Smooth muscle cell (in vitro differentiated cells): ENCODE data around the gene PITPNC1. TPM values are rescaled to one million over a fixed set of nuclear protein-coding genes. Genes with fewer than 3 reads are reported as not detected.

Experiments
- DNase-seq: peaks from one replicate; lab custom pipeline; 2025; ENCODE audit not compliant: unreplicated experiment; lab: John Stamatoyannopoulos, UW
- H2AFZ ChIP-seq: fragments of 200-600 bp; sonication (generic); 2 replicates; pipeline ENCODE4 v1.6.0; 2016; ENCODE audit warnings: antibody characterized with exemption, low read depth, mild to moderate bottlenecking
- H3F3A ChIP-seq: fragments of 200-600 bp; sonication (generic); 2 replicates; pipeline ENCODE4 v1.6.0; 2017; ENCODE audit warnings: antibody characterized with exemption, low read depth
- H3K27ac ChIP-seq: fragments of 200-600 bp; sonication (generic); 2 replicates; pipeline ENCODE4 v1.5.1; 2016; ENCODE audit warnings: low read depth, mild to moderate bottlenecking
- H3K27me3 ChIP-seq: fragments of 200-600 bp; sonication (generic); 2 replicates; pipeline ENCODE4 v1.6.1; 2016; ENCODE audit warnings: low read depth, mild to moderate bottlenecking
- H3K36me3 ChIP-seq: fragments of 200-600 bp; sonication (generic); 2 replicates; pipeline ENCODE4 v1.5.1; 2016; ENCODE audit warnings: low read depth
- H3K4me1 ChIP-seq: fragments of 200-600 bp; sonication (generic); 2 replicates; pipeline ENCODE4 v1.5.1; 2016; ENCODE audit warnings: low read depth
- H3K4me2 ChIP-seq: fragments of 200-600 bp; sonication (generic); 2 replicates; pipeline ENCODE4 v1.6.0; 2016; ENCODE audit warnings: mild to moderate bottlenecking
- H3K4me3 ChIP-seq: fragments of 200-600 bp; sonication (generic); 2 replicates; pipeline ENCODE4 v1.5.1; 2016; ENCODE audit warnings: mild to moderate bottlenecking
- H3K79me2 ChIP-seq: fragments of 200-600 bp; sonication (generic); 2 replicates; pipeline ENCODE4 v1.6.0; 2016; ENCODE audit warnings: low read depth, mild to moderate bottlenecking
- H3K9ac ChIP-seq: fragments of 200-600 bp; sonication (generic); 2 replicates; pipeline ENCODE4 v1.6.0; 2016; ENCODE audit warnings: low read depth
- H3K9me3 ChIP-seq: fragments of 200-600 bp; sonication (generic); replicated peaks from 2 replicates; pipeline ENCODE4 v1.5.1; 2016; ENCODE audit warnings: low read depth
- H4K20me1 ChIP-seq: fragments of 200-600 bp; sonication (generic); 2 replicates; pipeline ENCODE4 v1.6.0; 2016; ENCODE audit warnings: low read depth
- CTCF ChIP-seq: fragments of 200-600 bp; sonication (generic); IDR thresholded peaks from 2 replicates; pipeline ENCODE4 v1.5.1; 2017; ENCODE audit warnings: borderline replicate concordance, mild to moderate bottlenecking, antibody characterized with exemption; ENCODE audit not compliant: insufficient read depth, poor library complexity, severe bottlenecking
- WGBS: methylation state at CpG from one replicate; pipeline ENCODE4 v1.1.7; 2016; ENCODE audit warnings: low lambda C conversion rate; 5-methylcytosine and 5-hydroxymethylcytosine counted together
- polyA plus RNA-seq: library from polyadenylated mRNA; unstranded; fragments of >200 nt; fragmentation: Nextera tagmentation; extraction: Ambion mirVana; gene quantifications from 2 replicates; pipeline ENCODE4 v1.2.1, GENCODE V29; 2016
- total RNA-seq: library from RNA; depleted of rRNA; stranded (reverse); fragments of >200 nt; gene quantifications from 2 replicates; pipeline ENCODE4 v1.2.3, GENCODE V29; 2014

PITPNC1 gene
- total and polyA plus RNA-seq, 2 experiments from 2014 or later, result 9.6 to 12.5 TPM

- Histone ChIP-seq H3K27ac (no peak overlapping the region), H2AFZ (no peak overlapping the region), H3K36me3 (no peaks in the 10 kb centered on the region), H3K4me3 (no peak overlapping the region), H3F3A (peaks cover 7% of the 10 kb centered on the region), H3K27me3 (no peaks in the 10 kb centered on the region), H3K9ac (no peak overlapping the region), H4K20me1 (no peaks in the 10 kb centered on the region), H3K4me2 (no peak overlapping the region), H3K9me3 (no peaks in the 10 kb centered on the region), H3K4me1 (peaks cover 7% of the 10 kb centered on the region), H3K79me2 (peaks cover 4% of the 10 kb centered on the region)
- TF ChIP-seq CTCF, result no peak
- 91% methylated on average over 6 of the region's 6 CpGs for WGBS
- DNase-seq, result no peak
Measured at GRCh38 chr17:67375716-67376115, 1.4 kb upstream of the PITPNC1 start.

- peak overlapping the region; percentile 59 for H3K9ac ChIP-seq
- peak overlapping the region; percentile 94 for H3K4me2 ChIP-seq
- H3F3A ChIP-seq, result peaks cover 7% of the 10 kb centered on the region
- peaks cover 7% of the 10 kb centered on the region for H3K4me1 ChIP-seq
- no peaks in the 10 kb centered on the region for H3K9me3 ChIP-seq
- H3K79me2 ChIP-seq, result peaks cover 4% of the 10 kb centered on the region
- no peaks in the 10 kb centered on the region for H4K20me1 ChIP-seq
- no peak for TF ChIP-seq CTCF
- H3K27ac ChIP-seq, result peak overlapping the region; percentile 73
- DNase-seq, result no peak
- 36% methylated on average over 6 of the region's 6 CpGs for WGBS
- H2AFZ ChIP-seq, result peak overlapping the region; percentile 93
- no peaks in the 10 kb centered on the region for H3K27me3 ChIP-seq
- H3K4me3 ChIP-seq, result peak overlapping the region; percentile 71
- H3K36me3 ChIP-seq, result no peaks in the 10 kb centered on the region
Measured at GRCh38 chr17:67376415-67376736, 705 bp upstream of the PITPNC1 start.

- under 1% methylated on average over 73 of the region's 100 CpGs for WGBS
- H3K79me2 ChIP-seq, result peaks cover 9% of the 10 kb centered on the region
- H3K4me2 ChIP-seq, result peak overlapping the region; percentile 94
- H3K36me3 ChIP-seq, result no peaks in the 10 kb centered on the region
- peak overlapping the region; percentile 71 for H3K4me3 ChIP-seq
- no peaks in the 10 kb centered on the region for H3K27me3 ChIP-seq
- peak overlapping the region; percentile 73 for H3K27ac ChIP-seq
- peak overlapping the region; percentile 93 for H2AFZ ChIP-seq
- peaks cover 7% of the 10 kb centered on the region for H3K4me1 ChIP-seq
- no peaks in the 10 kb centered on the region for H3K9me3 ChIP-seq
- peak overlapping the region; percentile 69 for H3K9ac ChIP-seq
- H4K20me1 ChIP-seq, result no peaks in the 10 kb centered on the region
- H3F3A ChIP-seq, result peaks cover 7% of the 10 kb centered on the region
- DNase-seq, result peak; percentile 66
- peak; percentile 30 for TF ChIP-seq CTCF
Measured at GRCh38 chr17:67377488-67378453, 690 bp downstream of the PITPNC1 start.
